H1 (cell line): ENCODE results near the gene MYOCD. TPM values are rescaled to one million over a fixed set of nuclear protein-coding genes. Genes with fewer than 3 reads are reported as not detected.

Experiments
- CTCF ChIA-PET: fragments of 300-600 bp; sonication (Branson Sonifier 250); formaldehyde crosslinking; loops from one replicate; lab custom pipeline; 2021; ENCODE audit not compliant: partially characterized antibody; lab: Charles Lee
- POLR2A ChIA-PET: fragments of 300-600 bp; sonication (Branson Sonifier 250); formaldehyde crosslinking; loops from one replicate; lab custom pipeline; 2021; ENCODE audit warnings: inconsistent platforms; ENCODE audit not compliant: partially characterized antibody; lab: Charles Lee
- DNase-seq, 2 experiments: peaks; one replicate each; pipeline versions ENCODE4 v3.0.0 to v3.0.0-alpha.2; 2010 to 2022; ENCODE audit warnings: low spot score in 2 of 2, low read depth in 1 of 2, mixed read lengths in 1 of 2
- FAIRE-seq: peaks from 2 replicates; lab custom pipeline; 2011; peaks lifted over from hg19 to GRCh38; lab: Jason Lieb, UNC
- H2AFZ ChIP-seq: 2 replicates; pipeline ENCODE4 v1.8.1; 2012; ENCODE audit warnings: low read length, inconsistent platforms
- H2AK5ac ChIP-seq: 2 replicates; pipeline ENCODE4 v1.6.1; 2013; ENCODE audit warnings: low read depth, low read length
- H2BK120ac ChIP-seq: replicated peaks from 2 replicates; pipeline ENCODE3; 2013; ENCODE audit warnings: low read depth, low read length, inconsistent platforms
- H2BK12ac ChIP-seq: 2 replicates; pipeline ENCODE4 v1.6.1; 2013; ENCODE audit warnings: low read depth, low read length
- H2BK15ac ChIP-seq: 2 replicates; pipeline ENCODE4 v1.6.1; 2013; ENCODE audit warnings: low read length
- H2BK20ac ChIP-seq: 2 replicates; pipeline ENCODE4 v1.6.1; 2013; ENCODE audit warnings: low read length
- H2BK5ac ChIP-seq: 2 replicates; pipeline ENCODE4 v1.6.1; 2013; ENCODE audit warnings: low read depth, low read length
- H3K14ac ChIP-seq: 2 replicates; pipeline ENCODE4 v1.6.1; 2013; ENCODE audit warnings: inconsistent platforms; ENCODE audit not compliant: insufficient read length
- H3K18ac ChIP-seq: 2 replicates; pipeline ENCODE4 v1.6.1; 2013; ENCODE audit warnings: low read length; ENCODE audit errors: extremely low read depth
- H3K23ac ChIP-seq: 2 replicates; pipeline ENCODE4 v1.6.1; 2013; ENCODE audit warnings: inconsistent platforms; ENCODE audit not compliant: insufficient read length
- H3K23me2 ChIP-seq: 2 replicates; pipeline ENCODE4 v1.6.1; 2013; ENCODE audit warnings: low read depth, low read length
- H3K27ac ChIP-seq: 2 replicates; pipeline ENCODE4 v1.6.1; 2011; ENCODE audit warnings: low read depth, low read length, inconsistent platforms
- H3K27me3 ChIP-seq, 4 experiments: replicated peaks in 1 of 4; 1 replicate in 1 of 4; 2 replicates in 3 of 4; pipeline versions ENCODE4 v1.6.1 to v1.8.1; 2011 to 2013; ENCODE audit warnings: low read length in 3 of 4, mild to moderate bottlenecking in 3 of 4, inconsistent platforms in 2 of 4, mixed read lengths in 2 of 4, moderate library complexity in 1 of 4; ENCODE audit not compliant: control insufficient read depth in 3 of 4, insufficient read depth in 3 of 4; ENCODE audit errors: extremely low read depth in 1 of 4
- H3K36me3 ChIP-seq, 4 experiments: 2 replicates each; pipeline versions ENCODE4 v1.6.1 to v1.8.1; 2011 to 2013; ENCODE audit warnings: mild to moderate bottlenecking in 4 of 4, low read length in 3 of 4, moderate library complexity in 2 of 4, control low read depth in 1 of 4, inconsistent platforms in 1 of 4; ENCODE audit not compliant: insufficient read depth in 4 of 4, control insufficient read depth in 2 of 4
- H3K4ac ChIP-seq: replicated peaks from 2 replicates; pipeline ENCODE3; 2013; ENCODE audit warnings: low read length, low read depth, mixed read lengths, inconsistent platforms; ENCODE audit not compliant: insufficient read length
- H3K4me1 ChIP-seq, 4 experiments: replicated peaks in 1 of 4; 1 replicate in 1 of 4; 2 replicates in 3 of 4; pipeline versions ENCODE4 v1.6.1 to v1.8.1; 2011 to 2013; ENCODE audit warnings: low read length in 3 of 4, inconsistent platforms in 2 of 4, mixed read lengths in 1 of 4; ENCODE audit not compliant: insufficient read depth in 4 of 4, control insufficient read depth in 3 of 4
- H3K4me2 ChIP-seq, 2 experiments: 2 replicates each; pipeline versions ENCODE4 v1.6.1 to v1.8.1; 2011 to 2013; ENCODE audit warnings: low read depth in 2 of 2, low read length in 2 of 2, control low read depth in 1 of 2, inconsistent platforms in 1 of 2, mild to moderate bottlenecking in 1 of 2; ENCODE audit not compliant: insufficient read depth in 1 of 2
- H3K4me3 ChIP-seq, 4 experiments: fragments of 200-600, 300-600 bp in 1 of 4; sonication (generic), shearing (Covaris generic), sonication (Bioruptor Twin) in 1 of 4; 2 replicates each; pipeline versions ENCODE4 v1.5.1 to v1.8.1; 2011 to 2016; ENCODE audit warnings: low read length in 4 of 4, low read depth in 3 of 4, control low read depth in 2 of 4, inconsistent platforms in 2 of 4, mild to moderate bottlenecking in 2 of 4, mixed read lengths in 1 of 4, moderate library complexity in 1 of 4; ENCODE audit not compliant: insufficient read depth in 2 of 4; ENCODE audit errors: extremely low read depth in 1 of 4
- H3K56ac ChIP-seq: replicated peaks from 2 replicates; pipeline ENCODE3; 2013; ENCODE audit warnings: low read depth, mild to moderate bottlenecking, mixed read lengths, low read length, inconsistent platforms; ENCODE audit not compliant: insufficient read length
- H3K79me1 ChIP-seq: 2 replicates; pipeline ENCODE4 v1.6.1; 2013; ENCODE audit warnings: low read depth, low read length, control low read depth
- H3K79me2 ChIP-seq, 2 experiments: 2 replicates each; pipeline versions ENCODE4 v1.6.1 to v1.8.1; 2012 to 2013; ENCODE audit warnings: low read length in 2 of 2, mild to moderate bottlenecking in 2 of 2, inconsistent platforms in 1 of 2; ENCODE audit not compliant: insufficient read depth in 2 of 2, control insufficient read depth in 1 of 2
- H3K9ac ChIP-seq, 4 experiments: replicated peaks in 1 of 4; 1 replicate in 1 of 4; 2 replicates in 3 of 4; pipeline versions ENCODE4 v1.6.1 to v1.8.1; 2011 to 2013; ENCODE audit warnings: low read depth in 3 of 4, low read length in 3 of 4, control low read depth in 2 of 4, mild to moderate bottlenecking in 2 of 4, moderate library complexity in 2 of 4, inconsistent platforms in 1 of 4; ENCODE audit errors: extremely low read depth in 1 of 4
- H3K9me3 ChIP-seq, 2 experiments: 2 replicates each; pipeline versions ENCODE4 v1.6.1 to v1.8.1; 2012 to 2013; ENCODE audit warnings: mild to moderate bottlenecking in 2 of 2, moderate library complexity in 2 of 2, control low read depth in 1 of 2, inconsistent platforms in 1 of 2, low read depth in 1 of 2, low read length in 1 of 2, mixed read lengths in 1 of 2; ENCODE audit not compliant: insufficient read depth in 2 of 2
- H4K20me1 ChIP-seq, 2 experiments: replicated peaks in 1 of 2; 2 replicates each; pipeline versions ENCODE3 to v1.8.1; 2011 to 2013; ENCODE audit warnings: inconsistent platforms in 2 of 2, low read length in 2 of 2, mild to moderate bottlenecking in 1 of 2; ENCODE audit not compliant: insufficient read depth in 2 of 2, control insufficient read depth in 1 of 2
- H4K5ac ChIP-seq: 2 replicates; pipeline ENCODE4 v1.6.1; 2013; ENCODE audit warnings: low read length, low read depth, mixed read lengths, inconsistent platforms; ENCODE audit not compliant: insufficient read length
- H4K8ac ChIP-seq: 2 replicates; pipeline ENCODE4 v1.8.0; 2013; ENCODE audit warnings: mild to moderate bottlenecking, moderate library complexity, low read length, inconsistent platforms; ENCODE audit not compliant: insufficient read depth; ENCODE audit errors: extremely low read depth
- H4K91ac ChIP-seq: replicated peaks from 2 replicates; pipeline ENCODE3; 2013; ENCODE audit warnings: low read length, mixed read lengths, inconsistent platforms; ENCODE audit not compliant: insufficient read length
- ASH2L ChIP-seq: fragments of 200-600, 300-600 bp; sonication (generic); IDR thresholded peaks from one replicate; pipeline ENCODE4 v1.7.1; 2017; ENCODE audit warnings: low read length
- EGR1 ChIP-seq: IDR thresholded peaks from 2 replicates; pipeline ENCODE4 v1.6.1; 2011; ENCODE audit warnings: low read depth, low read length, borderline replicate concordance
- JUND ChIP-seq: IDR thresholded peaks from 2 replicates; pipeline ENCODE4 v1.6.1; 2011; ENCODE audit warnings: mild to moderate bottlenecking, improper control_type of control experiment, low read length
- KDM1A ChIP-seq: fragments of 200-600, 300-600 bp; sonication (generic); IDR thresholded peaks from 2 replicates; pipeline ENCODE4 v1.7.1; 2016; ENCODE audit warnings: mild to moderate bottlenecking, low read length, borderline replicate concordance
- KDM5A ChIP-seq: fragments of 200-600 bp; IDR thresholded peaks from 2 replicates; pipeline ENCODE4 v1.7.1; 2012; ENCODE audit warnings: mild to moderate bottlenecking, low read length, inconsistent platforms, mixed read lengths
- MAFK ChIP-seq: IDR thresholded peaks from 2 replicates; pipeline ENCODE4 v1.6.1; 2012; ENCODE audit warnings: low read depth, mild to moderate bottlenecking, improper control_type of control experiment, low read length
- POU5F1 ChIP-seq: IDR thresholded peaks from 2 replicates; pipeline ENCODE4 v1.6.1; 2011; ENCODE audit warnings: low read depth, mild to moderate bottlenecking, low read length, moderate library complexity
- RFX5 ChIP-seq: IDR thresholded peaks from 2 replicates; pipeline ENCODE4 v1.6.1; 2011; ENCODE audit warnings: low read depth, low read length, improper control_type of control experiment, borderline replicate concordance
- SIN3A ChIP-seq, 2 experiments: IDR thresholded peaks in 1 of 2; conservative IDR thresholded peaks in 1 of 2; 2 replicates each; pipeline ENCODE4 v1.6.1; 2011 to 2012; ENCODE audit warnings: low read length in 2 of 2, improper control_type of control experiment in 1 of 2, low read depth in 1 of 2, mild to moderate bottlenecking in 1 of 2
- SIRT6 ChIP-seq: IDR thresholded peaks from one replicate; pipeline ENCODE4 v1.7.1; 2012; ENCODE audit warnings: low read length, inconsistent platforms
- SP2 ChIP-seq: IDR thresholded peaks from 2 replicates; pipeline ENCODE4 v1.6.1; 2012; ENCODE audit warnings: mild to moderate bottlenecking, low read length, inconsistent platforms
- TEAD4 ChIP-seq: IDR thresholded peaks from 2 replicates; pipeline ENCODE4 v1.6.1; 2012; ENCODE audit warnings: low read depth, low read length, inconsistent platforms, mixed read lengths
- WGBS, 2 experiments: shearing (Covaris generic) in 1 of 2; methylation state at CpG; one replicate each; pipeline versions ENCODE4 v1.1.6 to v1.1.7; 2013 to 2015; ENCODE audit warnings: low lambda C conversion rate in 2 of 2, mixed read lengths in 2 of 2, inconsistent platforms in 1 of 2, low coverage in 1 of 2, missing lambda C conversion rate in 1 of 2; ENCODE audit not compliant: insufficient replicate concordance in 2 of 2, insufficient coverage in 1 of 2, insufficient read length in 1 of 2; ENCODE audit errors: extremely low coverage in 1 of 2, missing lambda C conversion rate in 1 of 2; 5-methylcytosine and 5-hydroxymethylcytosine counted together
- polyA plus RNA-seq, 7 experiments: library from polyadenylated mRNA; depleted of rRNA in 3 of 7; stranded (reverse) in 5 of 7; unstranded in 2 of 7; fragments of >200 nt in 5 of 7; fragments of 200-250 nt in 2 of 7; gene quantifications; 1 replicate in 5 of 7; 2 replicates in 1 of 7; 4 replicates in 1 of 7; pipeline versions ENCODE4 v1.2.1 to v1.2.3, GENCODE V29; 2011 to 2013; ENCODE audit warnings: missing spikeins in 2 of 7, mixed read lengths in 2 of 7
- total RNA-seq: library from RNA; stranded (reverse); fragmentation: NEBNext Ultra II Directional; extraction: Animal tissue kit (Norgen Biotek cat#: 25700); gene quantifications from 2 replicates; pipeline ENCODE4 v1.2.1, GENCODE V29; 2021
- TF ChIP-seq, protein P1 (sequence below): IDR thresholded peaks from 2 replicates; pipeline ENCODE4 v1.6.1; 2012; ENCODE audit warnings: inconsistent platforms

The MYOCD gene
- total and polyA plus RNA-seq, 2 of the 8 experiments (the other 6 are each of a cell fraction or from before 2014, with no cell fraction given) = 0.30 to 4.9 TPM

DNA sequence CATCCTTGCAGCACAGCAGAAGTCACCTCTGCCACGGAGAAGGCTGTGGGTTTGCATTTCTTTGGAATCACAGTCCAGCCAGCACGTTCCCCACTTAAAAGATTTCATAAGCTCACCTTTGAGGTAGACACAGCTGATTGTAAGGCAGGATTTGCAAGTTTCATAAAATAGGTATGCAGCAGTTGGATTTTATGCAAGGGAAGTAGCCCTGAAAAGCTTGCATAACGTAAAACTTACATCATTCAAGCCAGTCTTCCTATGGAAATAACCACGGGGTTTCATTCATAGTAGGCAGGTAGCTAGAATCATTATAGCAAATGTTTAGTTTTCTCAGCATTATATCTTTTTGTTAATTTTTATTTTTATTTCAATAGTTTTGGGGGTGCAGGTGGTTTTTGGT is 73.8 kb downstream of the MYOCD start:
- Histone ChIP-seq H3K4me1 (peaks cover 0 to 4% (median 1%) of the 10 kb centered on the region in 4 experiments; a peak in 3 of 7 replicates), H3K56ac (no peak overlapping the region), H3K4me3 (no peak overlapping the region), H4K20me1 (no peaks in the 10 kb centered on the region), H3K9me3 (no peaks in the 10 kb centered on the region), H3K23me2 (peaks cover 2% of the 10 kb centered on the region; the same call in 1 of the 2 replicates), H2BK20ac (no peak overlapping the region), H3K27me3 (no peaks in the 10 kb centered on the region), H3K14ac (no peak overlapping the region), H4K91ac (no peak overlapping the region), H3K4me2 (no peak overlapping the region), H4K5ac (no peak overlapping the region), H2AK5ac (no peak overlapping the region), H2BK12ac (no peak overlapping the region), H3K36me3 (no peaks in the 10 kb centered on the region), H2BK15ac (no peak overlapping the region), H3K4ac (no peak overlapping the region), H3K18ac (no peak overlapping the region), H3K79me2 (no peaks in the 10 kb centered on the region), H2AFZ (no peak overlapping the region), H3K23ac (no peak overlapping the region), H2BK120ac (no peak overlapping the region), H3K9ac (no peak overlapping the region), H4K8ac (no peak overlapping the region), H3K27ac (no peak overlapping the region), H3K79me1 (no peaks in the 10 kb centered on the region), H2BK5ac (no peak overlapping the region)
- POLR2A ChIA-PET = no interaction called here
- CTCF ChIA-PET = interaction anchor here (0.6 to 1.5 kb wide), 7 partner anchors 72 to 559 kb away, joined by 3 to 4 read pairs (median 3); no protein-coding TSS in a partner anchor
- FAIRE-seq (no peak), DNase-seq (no peak)
- WGBS, 2 experiments = 84% methylated on average over 4 of the region's 4 CpGs; no CpG with 5 or more reads in 1 of the 2 experiments
- TF ChIP-seq, protein P1, sequence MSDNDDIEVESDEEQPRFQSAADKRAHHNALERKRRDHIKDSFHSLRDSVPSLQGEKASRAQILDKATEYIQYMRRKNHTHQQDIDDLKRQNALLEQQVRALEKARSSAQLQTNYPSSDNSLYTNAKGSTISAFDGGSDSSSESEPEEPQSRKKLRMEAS = no peak
- TF ChIP-seq SIN3A (conservative IDR thresholded peaks at IDR 0.05 in 1 of 2, IDR thresholded peaks at IDR 0.05 in 1 of 2; ENCODE audit: low read depth in 1 of 2, low read length in 2 of 2) (no peak), KDM5A (no peak), TEAD4 (no peak), KDM1A (no peak), SP2 (no peak), POU5F1 (no peak), ASH2L (no peak), MAFK (no peak), SIRT6 (no peak), EGR1 (no peak), JUND (no peak), RFX5 (no peak)
